ENCODE results near the gene ASCC3.

DNA sequence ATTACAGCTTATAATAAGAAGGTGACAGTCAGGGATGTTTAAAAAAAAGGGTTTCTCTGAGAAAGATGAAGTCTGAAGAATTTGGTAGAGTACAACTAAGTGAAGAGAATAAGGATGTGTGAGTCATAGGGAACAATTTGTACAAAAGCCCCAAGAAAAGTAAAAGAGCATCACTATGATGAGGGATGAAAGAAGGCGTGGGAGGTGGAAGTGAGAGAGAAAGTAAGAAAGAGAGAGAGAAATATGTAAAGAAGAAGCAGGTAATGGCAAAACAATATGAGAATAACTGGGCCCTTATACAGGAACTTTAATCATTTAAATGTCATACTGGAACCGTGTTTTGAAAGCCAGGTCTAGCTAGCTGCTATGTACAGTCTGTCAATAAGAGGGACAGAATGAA, 179.4 kb downstream of the ASCC3 start:
- TF ChIP-seq GATA3 (IDR thresholded peaks at IDR 0.05; ENCODE audit: low read depth, low read length) (no peak), GATA2 (IDR thresholded peaks at IDR 0.05; ENCODE audit: low read depth, low read length) (no peak)

All from SH-SY5Y (cell line).